Left lung (tissue), 10 donors: ENCODE results near the gene RPRD2. TPM values are rescaled to one million over a fixed set of nuclear protein-coding genes. Genes with fewer than 3 reads are reported as not detected.

Experiments
- ATAC-seq: fragments of 200-7000 bp; cut with Tn5 transposase; one replicate; pipeline ENCODE4 v1.9.1; 2020; ENCODE audit warnings: moderate library complexity
- DNase-seq, 4 donors: peaks; one replicate each; pipeline ENCODE4 v3.0.0-alpha.2; 2013 to 2020
- H3K27ac ChIP-seq, 2 donors: fragments of 200-600 bp; sonication (generic) in 1 of 2; one replicate each; pipeline versions ENCODE4 v1.5.0 to v1.8.0; 2020 to 2021
- H3K27me3 ChIP-seq, 2 donors: fragments of 200-600 bp; sonication (generic) in 1 of 2; one replicate each; pipeline versions ENCODE4 v1.5.0 to v1.8.0; 2020 to 2021
- H3K36me3 ChIP-seq, 2 donors: fragments of 200-600 bp; sonication (generic) in 1 of 2; one replicate each; pipeline versions ENCODE4 v1.5.0 to v1.8.0; 2020 to 2021
- H3K4me1 ChIP-seq, 2 donors: fragments of 200-600 bp; one replicate each; pipeline ENCODE4 v1.8.0; 2021
- H3K4me3 ChIP-seq, 2 donors: fragments of 200-600 bp; sonication (generic) in 1 of 2; one replicate each; pipeline versions ENCODE4 v1.5.0 to v1.8.0; 2020 to 2021; ENCODE audit warnings: mild to moderate bottlenecking in 1 of 2
- H3K9me3 ChIP-seq, 2 donors: fragments of 200-600 bp; sonication (generic) in 1 of 2; one replicate each; pipeline versions ENCODE4 v1.5.0 to v1.8.0; 2020 to 2021
- intact Hi-C, 2 donors: fragments of 100-400 bp; cut with DNase I; formaldehyde crosslinking; loops; one replicate each; pipeline versions ENCODE4 v1.11.2 to v1.14.2; 2022
- polyA plus RNA-seq, 6 donors: library from polyadenylated mRNA; unstranded; fragments of 120-200 nt; gene quantifications; one replicate each; pipeline ENCODE4 v1.2.1, GENCODE V29; 2013; ENCODE audit not compliant: insufficient read length in 6 of 6
- total RNA-seq, 2 donors: library from RNA; stranded (reverse); fragmentation: NEBNext Ultra II Directional; extraction: Animal tissue kit (Norgen Biotek cat#: 25700); gene quantifications; one replicate each; pipeline ENCODE4 v1.2.1, GENCODE V29; 2021
- TF ChIP-seq, protein P1 (sequence below), 2 donors: fragments of 200-600 bp; sonication (generic) in 1 of 2; IDR thresholded peaks; one replicate each; pipeline versions ENCODE4 v1.5.0 to v1.8.0; 2021; ENCODE audit warnings: antibody characterized with exemption in 2 of 2
- donor health status: DM: no; HTN: yes; CAD: no.
- donor health status: DM: no; HTN: no; CAD: no.

Gene RPRD2
- total and polyA plus RNA-seq, 8 donors, result 26.2 to 43.8 (median 42.3) TPM

DNA sequence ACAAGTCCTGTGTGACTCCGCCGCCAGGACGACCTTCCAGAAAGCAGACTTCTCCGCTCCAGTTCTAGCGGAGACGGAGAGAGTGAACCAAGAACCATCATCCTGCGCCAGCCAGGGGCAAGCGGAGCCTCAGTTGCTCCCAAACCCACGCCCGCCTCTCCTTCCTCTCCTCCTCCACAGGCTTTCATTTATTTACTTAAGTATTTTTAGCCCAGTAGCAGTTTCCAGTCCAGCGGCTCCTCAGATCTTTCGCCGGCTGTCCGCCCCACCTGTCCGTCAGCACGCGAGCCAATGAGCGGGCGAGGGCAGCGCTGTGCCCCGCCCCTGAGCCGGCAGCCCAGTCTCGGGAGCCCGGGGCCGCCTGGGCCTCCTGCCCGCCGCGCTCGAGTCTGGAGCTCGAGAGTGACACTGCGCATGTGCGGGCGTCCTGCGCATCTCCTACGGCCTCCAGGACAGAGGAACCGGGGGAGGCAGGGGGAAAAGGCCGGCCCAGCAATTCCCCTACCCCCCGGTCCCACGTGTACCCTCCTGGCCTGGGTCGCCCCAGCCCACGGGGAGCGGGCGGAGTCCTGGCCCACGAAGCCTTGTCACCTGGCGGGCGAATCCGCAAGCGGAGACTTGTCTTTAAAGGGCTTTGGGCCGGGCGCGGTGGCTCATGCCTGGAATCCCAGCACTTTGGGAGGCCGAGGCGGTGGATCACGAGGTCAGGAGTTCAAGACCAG lies 151.5 kb downstream of the RPRD2 start, which contains the start of gene FALEC:
Gene FALEC (plus strand): TSS at position 425 of the 722 bp plus-strand sequence.
- H3K4me3 ChIP-seq, result peak within 1 kb of the TSS; percentile 57 to 66
- peak within 1 kb of the TSS; percentile 75 to 84 for H3K27ac ChIP-seq
- peak; percentile 93 to 100 (median 98) for DNase-seq
- ATAC-seq, result peak; percentile 99
- H3K9me3 ChIP-seq, result no peaks in the 10 kb centered on the region
- intact Hi-C loops, result no loop called here
- TF ChIP-seq, protein P1, sequence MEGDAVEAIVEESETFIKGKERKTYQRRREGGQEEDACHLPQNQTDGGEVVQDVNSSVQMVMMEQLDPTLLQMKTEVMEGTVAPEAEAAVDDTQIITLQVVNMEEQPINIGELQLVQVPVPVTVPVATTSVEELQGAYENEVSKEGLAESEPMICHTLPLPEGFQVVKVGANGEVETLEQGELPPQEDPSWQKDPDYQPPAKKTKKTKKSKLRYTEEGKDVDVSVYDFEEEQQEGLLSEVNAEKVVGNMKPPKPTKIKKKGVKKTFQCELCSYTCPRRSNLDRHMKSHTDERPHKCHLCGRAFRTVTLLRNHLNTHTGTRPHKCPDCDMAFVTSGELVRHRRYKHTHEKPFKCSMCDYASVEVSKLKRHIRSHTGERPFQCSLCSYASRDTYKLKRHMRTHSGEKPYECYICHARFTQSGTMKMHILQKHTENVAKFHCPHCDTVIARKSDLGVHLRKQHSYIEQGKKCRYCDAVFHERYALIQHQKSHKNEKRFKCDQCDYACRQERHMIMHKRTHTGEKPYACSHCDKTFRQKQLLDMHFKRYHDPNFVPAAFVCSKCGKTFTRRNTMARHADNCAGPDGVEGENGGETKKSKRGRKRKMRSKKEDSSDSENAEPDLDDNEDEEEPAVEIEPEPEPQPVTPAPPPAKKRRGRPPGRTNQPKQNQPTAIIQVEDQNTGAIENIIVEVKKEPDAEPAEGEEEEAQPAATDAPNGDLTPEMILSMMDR (IDR thresholded peaks at IDR 0.05), result peak in 1 of 2 donors; percentile 14
- no peaks in the 10 kb centered on the region for H3K27me3 ChIP-seq
- peaks cover 4 to 18% of the 10 kb centered on the region in 2 donors for H3K4me1 ChIP-seq
- peaks cover 0 to 11% of the 10 kb centered on the region in 2 donors for H3K36me3 ChIP-seq

DNA sequence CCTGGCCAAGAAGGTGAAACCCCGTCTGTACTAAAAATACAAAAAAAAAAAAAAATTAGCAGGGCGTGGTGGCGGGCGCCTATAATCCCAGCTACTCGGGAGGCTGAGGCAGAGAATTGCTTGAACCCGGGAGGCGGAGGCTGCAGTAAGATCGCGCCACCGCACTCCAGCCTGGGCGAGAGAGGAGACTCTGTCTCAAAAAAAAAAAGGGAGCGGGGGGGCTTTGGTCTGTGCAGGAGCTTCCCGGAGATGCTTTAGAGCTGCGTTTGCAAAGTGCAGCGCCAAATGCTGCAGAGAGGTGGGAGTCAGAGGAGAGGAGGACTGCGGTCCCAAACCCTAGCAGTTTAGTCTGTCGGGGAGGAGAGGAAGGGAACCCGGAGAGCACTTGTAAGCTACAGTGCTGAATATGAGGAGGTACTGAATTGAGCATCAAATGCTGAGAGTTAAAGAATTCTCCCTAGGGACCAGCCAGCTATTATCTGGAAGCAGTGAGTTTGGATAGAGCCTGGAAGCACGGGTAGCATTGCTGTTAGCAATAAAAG lies 152.2 kb downstream of the RPRD2 start:
- TF ChIP-seq, protein P1 (IDR thresholded peaks at IDR 0.05), result no peak
- H3K27ac ChIP-seq, result peak overlapping the region; percentile 75 to 84

DNA sequence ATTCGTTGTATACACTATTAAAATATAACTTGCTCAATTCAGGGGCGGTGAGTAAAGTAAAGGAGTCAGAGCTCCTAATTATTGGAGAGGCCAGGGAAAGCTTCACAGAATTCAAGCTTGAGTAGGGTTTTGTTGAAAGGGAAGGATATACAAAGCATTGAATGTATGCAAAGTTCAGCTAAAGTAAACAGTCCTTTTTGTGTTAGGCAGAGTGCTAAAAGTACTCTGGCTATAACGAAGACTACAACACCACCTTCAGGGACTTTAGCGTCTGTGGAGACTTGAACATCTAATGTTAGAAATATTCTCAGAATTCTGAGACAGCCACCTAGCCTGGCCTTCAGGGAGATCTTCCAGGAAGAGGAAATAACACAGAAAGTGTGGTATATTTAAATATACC lies 152.7 kb downstream of the RPRD2 start:
- peaks cover 0 to 7% of the 10 kb centered on the region in 2 donors for H3K36me3 ChIP-seq
- peaks cover 4 to 18% of the 10 kb centered on the region in 2 donors for H3K4me1 ChIP-seq
- H3K27me3 ChIP-seq, result no peaks in the 10 kb centered on the region
- no peaks in the 10 kb centered on the region for H3K9me3 ChIP-seq
- ATAC-seq (peak; percentile 39), DNase-seq (no peak)
- H3K4me3 ChIP-seq, result peak overlapping the region in 1 of 2 donors; percentile 57
- no peak overlapping the region for H3K27ac ChIP-seq
- intact Hi-C loops, result no loop called here
- TF ChIP-seq, protein P1 (IDR thresholded peaks at IDR 0.05), result no peak

More for the DNA sequence above, 152.2 kb downstream of the RPRD2 start:
- Histone ChIP-seq H3K36me3 (peaks cover 0 to 11% of the 10 kb centered on the region in 2 donors), H3K4me3 (peak overlapping the region; percentile 57 to 66), H3K9me3 (no peaks in the 10 kb centered on the region), H3K27me3 (no peaks in the 10 kb centered on the region), H3K4me1 (peaks cover 4 to 18% of the 10 kb centered on the region in 2 donors)
- ATAC-seq (peak; percentile 4), DNase-seq (no peak)
- intact Hi-C loops, result no loop called here

DNA sequence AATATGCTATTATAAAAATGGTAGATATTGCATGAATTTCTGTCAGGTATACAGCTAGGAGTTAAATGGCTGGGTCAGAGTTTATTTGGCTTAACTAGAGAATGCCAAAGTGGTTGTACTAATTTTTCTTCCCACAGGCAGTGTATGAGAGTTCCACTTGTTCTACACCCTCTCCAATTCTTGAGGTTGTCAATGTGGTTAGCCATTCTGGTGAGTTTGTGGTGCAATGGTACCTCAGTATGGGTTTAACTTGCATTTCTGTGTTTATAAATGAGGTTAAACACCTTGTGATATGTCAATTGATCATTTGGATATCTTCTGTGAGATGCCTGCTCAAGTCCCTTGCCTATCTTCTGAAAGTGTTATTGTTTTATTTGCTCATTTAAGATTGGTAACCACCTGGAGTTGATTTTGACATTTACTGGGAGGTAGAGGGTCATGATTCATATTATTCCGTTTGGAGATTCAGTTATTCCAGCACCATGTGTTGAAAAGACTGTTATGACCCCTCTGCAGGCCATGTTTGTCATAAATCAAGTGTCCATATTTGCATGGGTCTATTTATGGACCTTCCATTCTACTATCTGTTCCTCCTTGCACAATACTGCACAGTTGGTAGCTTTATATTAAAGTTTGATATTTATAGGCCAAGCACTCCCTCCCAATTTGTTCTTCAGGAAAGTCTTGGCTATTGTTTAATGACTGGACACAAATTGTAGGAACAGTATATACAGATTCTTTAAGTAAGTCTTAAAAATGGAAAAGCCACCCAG lies 157.4 kb downstream of the RPRD2 start:
- TF ChIP-seq, protein P1 (IDR thresholded peaks at IDR 0.05), result no peak
- DNase-seq (no peak), ATAC-seq (no peak)
- Histone ChIP-seq H3K4me3 (no peak overlapping the region), H3K36me3 (no peaks in the 10 kb centered on the region), H3K27me3 (no peaks in the 10 kb centered on the region), H3K9me3 (no peaks in the 10 kb centered on the region), H3K27ac (no peak overlapping the region), H3K4me1 (peaks cover 2 to 4% of the 10 kb centered on the region in 2 donors)
- intact Hi-C loops, result loop anchor here in 1 of 2 donors (10.0 kb wide), 1 partner anchor 47 kb away; no protein-coding TSS in a partner anchor
